ENCODE data around the gene POLDIP3. TPM values are rescaled to one million over a fixed set of nuclear protein-coding genes. Genes with fewer than 3 reads are reported as not detected.
"Not testable (repeated sequence)": the region's sequence is repeated elsewhere in the genome, so short reads cannot be mapped to it uniquely, and the experiment has no call there.

Gene POLDIP3
- total RNA-seq, 1 experiment from 2014 or later, result 51.3 TPM

DNA sequence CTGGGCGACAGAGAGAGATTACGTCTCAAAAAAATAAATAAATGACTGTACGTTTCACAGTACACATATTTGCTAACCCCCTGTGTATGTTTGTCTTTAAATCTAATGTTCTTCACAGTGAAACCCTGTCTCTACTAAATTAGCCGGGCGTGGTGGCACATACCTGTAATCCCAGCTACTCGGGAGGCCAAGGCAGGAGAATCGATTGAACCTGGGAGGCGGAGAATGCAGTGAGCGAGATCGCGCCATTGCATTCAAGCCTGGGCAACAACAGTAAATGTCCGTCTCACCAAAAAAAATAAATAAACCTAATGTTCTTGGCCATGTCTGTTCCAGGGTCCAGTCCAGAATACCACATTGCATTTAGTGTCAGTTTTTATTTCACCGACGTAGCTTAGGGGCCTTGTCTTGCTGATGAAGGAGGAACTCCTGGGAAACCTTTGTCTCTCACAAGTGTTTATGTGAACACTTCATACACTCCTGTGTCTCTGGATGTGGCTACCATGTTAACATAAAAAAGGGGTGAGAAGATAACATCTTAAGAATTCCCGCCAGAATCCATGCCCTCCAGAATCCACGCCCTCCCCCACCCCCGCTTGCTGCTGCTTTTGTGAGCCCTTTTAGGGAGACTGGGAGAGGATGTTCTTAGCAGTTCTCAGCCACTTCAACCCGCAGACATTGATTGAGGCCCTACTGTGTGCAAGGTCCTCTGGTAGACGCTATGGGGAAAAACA lies 65.9 kb downstream of the POLDIP3 start:
- Mint-ChIP-seq H3K36me3 (ENCODE audit: insufficient read depth, unreplicated experiment) (no peaks in the 10 kb centered on the region), H3K9me3 (ENCODE audit: unreplicated experiment) (no peaks in the 10 kb centered on the region), H3K4me1 (ENCODE audit: insufficient read depth, unreplicated experiment) (no peaks in the 10 kb centered on the region), H3K27ac (ENCODE audit: low read depth, unreplicated experiment) (no peak overlapping the region), H3K4me3 (ENCODE audit: unreplicated experiment) (no peak overlapping the region), H3K27me3 (ENCODE audit: insufficient read depth, unreplicated experiment) (peaks cover 12% of the 10 kb centered on the region)
- no peak for DNase-seq (ENCODE audit: unreplicated experiment)
- POLR2A ChIA-PET, result interaction anchor here (1.0 kb wide), 1 partner anchor 17 kb away, joined by 3 read pairs; no protein-coding TSS in a partner anchor
- CTCF ChIA-PET, result interaction anchor here (0.6 to 1.2 kb wide), 2 partner anchors 15 to 599 kb away, joined by 3 to 4 read pairs; no protein-coding TSS in a partner anchor
- BruUV-seq (replicated peaks), result no TSS peak
- intact Hi-C loops (cut with micrococcal nuclease), result no loop called here
- TF ChIP-seq CTCF (IDR thresholded peaks at IDR 0.05; ENCODE audit: unreplicated experiment), result no peak

DNA sequence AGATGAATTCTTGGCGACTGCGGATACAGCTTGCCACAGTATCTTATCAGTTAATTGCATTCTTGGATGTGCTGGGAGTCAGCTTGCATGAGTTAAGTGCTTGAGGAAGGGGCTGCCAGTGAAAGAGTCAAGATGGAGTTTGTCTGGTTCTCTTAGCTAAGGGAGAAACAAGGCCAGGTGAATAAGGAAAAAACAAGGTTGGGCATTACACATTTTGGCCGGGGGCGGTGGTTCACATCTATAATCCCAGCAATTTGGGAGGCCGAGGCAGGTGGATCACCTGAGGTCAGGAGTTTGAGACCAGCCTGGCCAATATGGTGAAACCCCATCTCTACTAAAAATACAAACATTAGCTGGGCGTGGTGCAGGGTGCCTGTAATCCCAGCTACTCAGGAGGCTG lies 66.6 kb downstream of the POLDIP3 start:
- H3K4me3 Mint-ChIP-seq (ENCODE audit: unreplicated experiment); H3K9me3 Mint-ChIP-seq (ENCODE audit: unreplicated experiment); H3K4me1 Mint-ChIP-seq (ENCODE audit: insufficient read depth, unreplicated experiment); DNase-seq (ENCODE audit: unreplicated experiment); intact Hi-C loops (cut with micrococcal nuclease); BruUV-seq (replicated peaks); H3K36me3 Mint-ChIP-seq (ENCODE audit: insufficient read depth, unreplicated experiment); H3K27ac Mint-ChIP-seq (ENCODE audit: low read depth, unreplicated experiment): not testable (repeated sequence)
- H3K27me3 Mint-ChIP-seq (ENCODE audit: insufficient read depth, unreplicated experiment), result peaks cover 12% of the 10 kb centered on the region
- POLR2A ChIA-PET, result interaction anchor here (1.0 kb wide), 1 partner anchor 18 kb away, joined by 3 read pairs; no protein-coding TSS in a partner anchor
- CTCF ChIA-PET, result interaction anchor here (0.6 to 1.2 kb wide), 2 partner anchors 14 to 600 kb away, joined by 3 to 4 read pairs; no protein-coding TSS in a partner anchor

GRCh38 chr22:42547562-42547961 lies 67.1 kb downstream of the POLDIP3 start:
- no peaks in the 10 kb centered on the region for H3K4me1 Mint-ChIP-seq (ENCODE audit: insufficient read depth, unreplicated experiment)
- peaks cover 12% of the 10 kb centered on the region for H3K27me3 Mint-ChIP-seq (ENCODE audit: insufficient read depth, unreplicated experiment)
- ChIA-PET CTCF (interaction anchor here (1.2 kb wide), 1 partner anchor 14 kb away, joined by 4 read pairs; no protein-coding TSS in a partner anchor), POLR2A (interaction anchor here (1.0 kb wide), 2 partner anchors 13 to 19 kb away, joined by 3 read pairs; no protein-coding TSS in a partner anchor)
- DNase-seq (ENCODE audit: unreplicated experiment), result no peak
- intact Hi-C loops (cut with micrococcal nuclease), result no loop called here
- no peak for TF ChIP-seq CTCF (IDR thresholded peaks at IDR 0.05; ENCODE audit: unreplicated experiment)
- no peaks in the 10 kb centered on the region for H3K9me3 Mint-ChIP-seq (ENCODE audit: unreplicated experiment)
- no peak overlapping the region for H3K27ac Mint-ChIP-seq (ENCODE audit: low read depth, unreplicated experiment)
- no peak overlapping the region for H3K4me3 Mint-ChIP-seq (ENCODE audit: unreplicated experiment)
- no TSS peak for BruUV-seq (replicated peaks)
- no peaks in the 10 kb centered on the region for H3K36me3 Mint-ChIP-seq (ENCODE audit: insufficient read depth, unreplicated experiment)

DNA sequence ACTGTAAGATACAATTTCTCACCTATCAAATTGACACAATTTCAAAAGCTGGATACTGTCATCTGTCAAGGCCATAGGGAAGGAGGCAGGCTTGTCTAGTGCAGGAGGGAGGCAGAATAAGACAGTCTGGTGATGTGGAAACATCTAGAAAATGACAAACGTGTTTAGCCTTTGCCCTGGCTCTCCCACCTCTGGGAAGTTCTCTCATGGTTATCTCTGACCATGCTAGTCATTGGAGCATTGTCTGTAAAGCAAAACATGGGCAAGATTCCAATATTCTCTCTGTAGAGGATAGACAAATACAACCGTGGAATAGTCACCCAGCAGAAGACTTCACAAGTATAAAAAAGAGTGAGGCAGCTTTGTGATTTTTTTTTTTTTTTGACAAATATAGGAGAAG lies 70.0 kb downstream of the POLDIP3 start:
- no peak for TF ChIP-seq CTCF (IDR thresholded peaks at IDR 0.05; ENCODE audit: unreplicated experiment)
- ChIA-PET CTCF (interaction anchor here (0.7 kb wide), 1 partner anchor 453 kb away, joined by 3 read pairs; no protein-coding TSS in a partner anchor), POLR2A (no interaction called here)
- Mint-ChIP-seq H3K9me3 (ENCODE audit: unreplicated experiment) (no peaks in the 10 kb centered on the region), H3K27me3 (ENCODE audit: insufficient read depth, unreplicated experiment) (peaks cover 9% of the 10 kb centered on the region), H3K4me1 (ENCODE audit: insufficient read depth, unreplicated experiment) (no peaks in the 10 kb centered on the region), H3K36me3 (ENCODE audit: insufficient read depth, unreplicated experiment) (no peaks in the 10 kb centered on the region), H3K4me3 (ENCODE audit: unreplicated experiment) (no peak overlapping the region), H3K27ac (ENCODE audit: low read depth, unreplicated experiment) (no peak overlapping the region)
- no peak for DNase-seq (ENCODE audit: unreplicated experiment)
- intact Hi-C loops (cut with micrococcal nuclease), result no loop called here
- BruUV-seq (replicated peaks), result no TSS peak

DNA sequence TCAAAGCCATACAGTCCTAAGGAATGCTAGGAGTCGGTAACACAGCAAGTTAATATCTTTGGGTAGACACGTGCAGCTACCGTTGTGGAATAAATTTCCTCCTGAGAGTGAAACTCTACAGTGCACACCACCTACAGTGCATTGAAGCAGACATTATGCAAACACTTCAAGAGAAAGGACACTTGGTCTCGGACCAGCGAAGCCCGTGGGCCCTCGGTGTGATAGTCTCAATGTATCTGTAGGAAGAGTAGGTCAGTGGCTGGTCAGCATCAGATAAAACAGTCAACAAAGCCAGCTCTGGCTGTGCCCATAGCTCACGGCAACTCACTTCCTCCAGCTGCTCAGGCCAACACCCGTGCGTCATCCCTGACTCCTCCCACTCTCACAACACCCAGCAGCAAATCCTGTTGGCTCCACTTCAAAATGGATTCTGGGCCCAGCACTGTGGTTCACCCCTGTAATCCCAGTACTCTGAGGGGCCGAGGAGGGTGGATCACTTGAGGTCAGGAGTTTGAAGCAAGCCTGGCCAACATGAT lies 75.4 kb downstream of the POLDIP3 start:
- intact Hi-C loops (cut with micrococcal nuclease); H3K4me3 Mint-ChIP-seq (ENCODE audit: unreplicated experiment); BruUV-seq (replicated peaks); H3K4me1 Mint-ChIP-seq (ENCODE audit: insufficient read depth, unreplicated experiment); H3K27me3 Mint-ChIP-seq (ENCODE audit: insufficient read depth, unreplicated experiment); H3K9me3 Mint-ChIP-seq (ENCODE audit: unreplicated experiment); H3K36me3 Mint-ChIP-seq (ENCODE audit: insufficient read depth, unreplicated experiment): not testable (repeated sequence)
- H3K27ac Mint-ChIP-seq (ENCODE audit: low read depth, unreplicated experiment), result peak overlapping the region; percentile 51
- POLR2A ChIA-PET, result interaction anchor here (0.6 to 3.0 kb wide), 5 partner anchors 41 to 542 kb away, joined by 3 to 11 read pairs (median 3); partner anchors contain the start of gene POLDIP3
- peak; percentile 50 for DNase-seq (ENCODE audit: unreplicated experiment)
- CTCF ChIA-PET, result interaction anchor here (0.7 to 0.9 kb wide), 2 partner anchors 78 to 842 kb away, joined by 3 to 5 read pairs; no protein-coding TSS in a partner anchor

GRCh38 chr22:42537199-42537831 lies 77.4 kb downstream of the POLDIP3 start:
- CTCF ChIA-PET, result interaction anchor here (1.0 kb wide), 1 partner anchor 9 kb away, joined by 3 read pairs; no protein-coding TSS in a partner anchor
- H3K4me1 Mint-ChIP-seq (ENCODE audit: insufficient read depth, unreplicated experiment); H3K36me3 Mint-ChIP-seq (ENCODE audit: insufficient read depth, unreplicated experiment); H3K4me3 Mint-ChIP-seq (ENCODE audit: unreplicated experiment); intact Hi-C loops (cut with micrococcal nuclease); H3K9me3 Mint-ChIP-seq (ENCODE audit: unreplicated experiment); BruUV-seq (replicated peaks); H3K27me3 Mint-ChIP-seq (ENCODE audit: insufficient read depth, unreplicated experiment); DNase-seq (ENCODE audit: unreplicated experiment): not testable (repeated sequence)
- H3K27ac Mint-ChIP-seq (ENCODE audit: low read depth, unreplicated experiment), result peak overlapping the region; percentile 84
- POLR2A ChIA-PET, result interaction anchor here (0.8 to 3.0 kb wide), 3 partner anchors 77 to 1091 kb away, joined by 3 to 11 read pairs (median 3); partner anchors contain the start of genes POLDIP3 and TOB2

Data from MCF 10A (cell line).